CD4-positive, alpha-beta T cell (primary cell): Measurements from ENCODE around the gene ATP10A. TPM values are rescaled to one million over a fixed set of nuclear protein-coding genes. Genes with fewer than 3 reads are reported as not detected.

Source experiments
- ATAC-seq: fragments of 200-7000 bp; cut with Tn5 transposase; one replicate; pipeline ENCODE4 v1.10.0; 2022; ENCODE audit warnings: mild to moderate bottlenecking; ENCODE audit not compliant: poor library complexity
- CTCF ChIA-PET: fragments of 350-600 bp; sonication (Branson Sonifier 250); formaldehyde crosslinking; loops from one replicate; lab custom pipeline; 2021; ENCODE audit warnings: antibody characterized with exemption, inconsistent platforms; lab: Charles Lee
- POLR2A ChIA-PET: fragments of 350-600 bp; sonication (Branson Sonifier 250); formaldehyde crosslinking; loops from one replicate; lab custom pipeline; 2021; ENCODE audit warnings: antibody characterized with exemption, inconsistent platforms; lab: Charles Lee
- DNase-seq, 14 experiments: peaks; one replicate each; pipeline ENCODE4 v3.0.0-alpha.2; 2013 to 2020; ENCODE audit warnings: mixed read lengths in 2 of 14
- H3K27ac ChIP-seq, 2 donors: one replicate each; pipeline versions ENCODE4 v1.5.1 to v1.7.0; 2013; ENCODE audit warnings: low read length in 2 of 2, low read depth in 1 of 2, mild to moderate bottlenecking in 1 of 2
- H3K27me3 ChIP-seq, 2 experiments: 1 replicate in 1 of 2; 2 replicates in 1 of 2; pipeline versions ENCODE4 v1.6.1 to v1.7.0; 2013; ENCODE audit warnings: low read length in 2 of 2, control low read depth in 1 of 2, mild to moderate bottlenecking in 1 of 2, moderate library complexity in 1 of 2; ENCODE audit not compliant: insufficient read depth in 2 of 2, control insufficient read depth in 1 of 2
- H3K36me3 ChIP-seq: one replicate; pipeline ENCODE4 v1.6.1; 2013; ENCODE audit warnings: low read length, control low read depth; ENCODE audit not compliant: insufficient read depth
- H3K4me1 ChIP-seq: one replicate; pipeline ENCODE4 v1.6.1; 2013; ENCODE audit warnings: low read length, control low read depth; ENCODE audit not compliant: insufficient read depth
- H3K4me3 ChIP-seq: one replicate; pipeline ENCODE4 v1.5.1; 2013; ENCODE audit warnings: mild to moderate bottlenecking, low read length, moderate library complexity
- H3K9me3 ChIP-seq, 2 experiments: 1 replicate in 1 of 2; 2 replicates in 1 of 2; pipeline versions ENCODE4 v1.6.1 to v1.7.0; 2013; ENCODE audit warnings: low read length in 2 of 2, mild to moderate bottlenecking in 2 of 2, control low read depth in 1 of 2, moderate library complexity in 1 of 2; ENCODE audit not compliant: control insufficient read depth in 1 of 2, insufficient read depth in 1 of 2
- H3K27ac Mint-ChIP-seq: one replicate; pipeline ENCODE4 v1.8.0; 2020; ENCODE audit warnings: mixed read lengths
- H3K27me3 Mint-ChIP-seq: one replicate; pipeline ENCODE4 v1.8.0; 2021; ENCODE audit warnings: mixed read lengths
- H3K36me3 Mint-ChIP-seq: one replicate; pipeline ENCODE4 v1.8.0; 2021; ENCODE audit warnings: low read depth, mixed read lengths
- H3K4me1 Mint-ChIP-seq: one replicate; pipeline ENCODE4 v1.8.0; 2021; ENCODE audit warnings: low read depth, mixed read lengths
- H3K4me3 Mint-ChIP-seq: one replicate; pipeline ENCODE4 v1.8.0; 2020; ENCODE audit warnings: mild to moderate bottlenecking, mixed read lengths
- H3K9me3 Mint-ChIP-seq: one replicate; pipeline ENCODE4 v1.8.0; 2020; ENCODE audit warnings: mixed read lengths
- intact Hi-C, 2 experiments: fragments of 100-400 bp; cut with DNase I in 1 of 2; cut with micrococcal nuclease in 1 of 2; formaldehyde crosslinking; loops; one replicate each; pipeline versions ENCODE4 v1.15.1 to v1.9.0; 2023 to 2025; cut with DNase I, micrococcal nuclease
- total RNA-seq, 174 experiments: library from RNA in 2 of 174; stranded (reverse) in 2 of 174; gene quantifications; one replicate each; pipeline ENCODE4 v1.2.3 and lab custom pipeline; 2021 to 2026
- TF ChIP-seq, protein P1 (sequence below): fragments of 200-600 bp; IDR thresholded peaks from one replicate; pipeline ENCODE4 v1.8.0; 2022; ENCODE audit warnings: antibody characterized with exemption, mild to moderate bottlenecking

Gene ATP10A
- total RNA-seq, 2 experiments from 2014 or later, result 30.0 to 30.4 TPM

DNA sequence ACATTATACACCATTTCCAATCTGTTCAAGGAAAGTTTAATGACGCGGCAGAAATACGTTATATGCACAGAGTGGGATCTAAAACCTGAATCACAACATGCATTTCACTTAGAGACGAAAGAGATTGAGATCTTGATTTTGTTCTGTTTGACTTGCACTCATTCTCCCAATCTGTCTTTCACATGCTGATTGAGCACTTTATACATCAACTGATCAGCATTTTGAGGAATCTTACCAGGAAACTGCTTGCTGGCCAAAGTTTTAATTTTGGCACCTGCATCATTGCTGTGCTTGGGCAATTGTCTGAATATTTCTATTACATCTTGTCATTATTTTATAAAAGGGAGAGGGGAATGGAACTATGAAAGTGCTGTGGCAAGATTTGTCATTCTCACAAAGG, 47.7 kb upstream of the ATP10A start:
- Histone ChIP-seq H3K9me3 (no peaks in the 10 kb centered on the region), H3K36me3 (no peaks in the 10 kb centered on the region), H3K4me3 (no peak overlapping the region), H3K27me3 (no peaks in the 10 kb centered on the region), H3K27ac (no peak overlapping the region), H3K4me1 (no peaks in the 10 kb centered on the region)
- intact Hi-C loops, result no loop called here
- Mint-ChIP-seq H3K27me3 (no peaks in the 10 kb centered on the region), H3K4me3 (no peak overlapping the region), H3K27ac (no peak overlapping the region), H3K4me1 (no peaks in the 10 kb centered on the region), H3K36me3 (no peaks in the 10 kb centered on the region), H3K9me3 (no peaks in the 10 kb centered on the region)
- TF ChIP-seq, protein P1, sequence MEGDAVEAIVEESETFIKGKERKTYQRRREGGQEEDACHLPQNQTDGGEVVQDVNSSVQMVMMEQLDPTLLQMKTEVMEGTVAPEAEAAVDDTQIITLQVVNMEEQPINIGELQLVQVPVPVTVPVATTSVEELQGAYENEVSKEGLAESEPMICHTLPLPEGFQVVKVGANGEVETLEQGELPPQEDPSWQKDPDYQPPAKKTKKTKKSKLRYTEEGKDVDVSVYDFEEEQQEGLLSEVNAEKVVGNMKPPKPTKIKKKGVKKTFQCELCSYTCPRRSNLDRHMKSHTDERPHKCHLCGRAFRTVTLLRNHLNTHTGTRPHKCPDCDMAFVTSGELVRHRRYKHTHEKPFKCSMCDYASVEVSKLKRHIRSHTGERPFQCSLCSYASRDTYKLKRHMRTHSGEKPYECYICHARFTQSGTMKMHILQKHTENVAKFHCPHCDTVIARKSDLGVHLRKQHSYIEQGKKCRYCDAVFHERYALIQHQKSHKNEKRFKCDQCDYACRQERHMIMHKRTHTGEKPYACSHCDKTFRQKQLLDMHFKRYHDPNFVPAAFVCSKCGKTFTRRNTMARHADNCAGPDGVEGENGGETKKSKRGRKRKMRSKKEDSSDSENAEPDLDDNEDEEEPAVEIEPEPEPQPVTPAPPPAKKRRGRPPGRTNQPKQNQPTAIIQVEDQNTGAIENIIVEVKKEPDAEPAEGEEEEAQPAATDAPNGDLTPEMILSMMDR, result no peak
- ChIA-PET POLR2A (no interaction called here), CTCF (interaction anchor here (1.8 kb wide), 1 partner anchor 23 kb away, joined by 4 read pairs; no protein-coding TSS in a partner anchor)
- DNase-seq, result no peak
- ATAC-seq, result no peak

DNA sequence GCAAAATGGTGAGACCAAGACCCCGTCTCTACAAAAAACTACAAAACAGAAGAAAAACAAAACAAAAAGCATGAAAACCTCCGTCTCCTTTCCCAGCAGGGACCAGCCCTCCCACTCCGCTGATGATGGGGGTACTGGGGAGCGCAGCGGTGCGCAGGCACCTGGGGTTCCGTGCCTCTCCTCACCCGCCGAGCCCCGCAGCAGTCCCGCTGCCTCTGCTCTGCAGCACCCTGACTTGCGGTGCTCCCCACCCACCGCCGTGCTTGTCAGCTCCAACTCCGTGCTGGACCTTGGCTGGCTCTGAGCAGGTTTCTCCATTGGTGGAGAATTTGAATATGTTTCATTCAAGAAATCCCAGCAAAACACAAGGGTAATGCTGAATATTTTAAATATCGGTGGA, 46.7 kb upstream of the ATP10A start:
- TF ChIP-seq, protein P1, result no peak
- Mint-ChIP-seq H3K36me3 (no peaks in the 10 kb centered on the region), H3K27me3 (no peaks in the 10 kb centered on the region), H3K4me1 (no peaks in the 10 kb centered on the region), H3K9me3 (no peaks in the 10 kb centered on the region), H3K4me3 (no peak overlapping the region), H3K27ac (no peak overlapping the region)
- Histone ChIP-seq H3K9me3 (no peaks in the 10 kb centered on the region), H3K27ac (no peak overlapping the region), H3K4me1 (no peaks in the 10 kb centered on the region), H3K4me3 (no peak overlapping the region), H3K27me3 (no peaks in the 10 kb centered on the region), H3K36me3 (no peaks in the 10 kb centered on the region)
- ChIA-PET CTCF (no interaction called here), POLR2A (no interaction called here)
- intact Hi-C loops, result no loop called here
- ATAC-seq (no peak), DNase-seq (no peak)

DNA sequence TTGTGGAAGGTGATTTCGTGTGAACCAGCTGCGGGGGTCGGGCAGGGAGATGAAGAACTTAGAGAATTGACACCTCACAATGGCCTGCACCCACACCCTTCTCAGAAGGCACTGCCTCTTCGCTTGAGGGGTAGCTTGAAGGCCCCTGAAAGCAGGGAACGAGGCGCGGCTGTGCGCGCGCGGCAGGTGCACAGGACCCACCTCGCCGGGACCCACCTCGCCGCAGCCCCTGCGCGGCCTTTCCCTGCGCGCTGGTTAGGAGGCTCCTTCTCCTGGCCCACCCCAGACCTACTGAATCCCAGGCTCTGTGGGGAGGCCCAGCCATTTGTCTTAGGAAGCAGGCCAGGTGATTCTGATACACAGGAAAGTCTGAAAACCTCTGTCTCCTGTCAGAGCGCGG, 46.2 kb upstream of the ATP10A start:
- no peaks in the 10 kb centered on the region for H3K9me3 ChIP-seq
- POLR2A ChIA-PET, result no interaction called here
- H3K27me3 ChIP-seq, result no peaks in the 10 kb centered on the region
- no peak for ATAC-seq
- no peak overlapping the region for H3K27ac ChIP-seq
- Mint-ChIP-seq H3K4me1 (no peaks in the 10 kb centered on the region), H3K4me3 (no peak overlapping the region), H3K27ac (no peak overlapping the region), H3K9me3 (no peaks in the 10 kb centered on the region), H3K27me3 (no peaks in the 10 kb centered on the region), H3K36me3 (no peaks in the 10 kb centered on the region)
- no peaks in the 10 kb centered on the region for H3K4me1 ChIP-seq
- CTCF ChIA-PET, result no interaction called here
- intact Hi-C loops, result no loop called here
- H3K36me3 ChIP-seq, result no peaks in the 10 kb centered on the region
- TF ChIP-seq, protein P1, result no peak
- H3K4me3 ChIP-seq, result no peak overlapping the region
- no peak for DNase-seq
